ENCODE data around the gene COTL1.

Gene COTL1

GRCh38 chr16:84617791-84618580 lies at the start of gene COTL1:
Gene COTL1, minus strand, starts transcription at chr16:84618078. Its CDS starts 164 bp downstream, at chr16:84617914.
- H3K4me3 ChIP-seq (ENCODE audit: low read length): peak within 1 kb of the TSS; percentile 72
- no peak within 1 kb of the TSS for H3K9ac ChIP-seq (ENCODE audit: low read length)
- H3K4me1 ChIP-seq (ENCODE audit: control insufficient read depth, insufficient read depth, low read length): peaks cover 10% of the 10 kb centered on the region
- H3K27ac ChIP-seq (ENCODE audit: low read depth, low read length): peak within 1 kb of the TSS; percentile 68
- H3K36me3 ChIP-seq (ENCODE audit: control insufficient read depth, insufficient read depth, low read length): no peaks in the 10 kb centered on the region
- no peaks in the 10 kb centered on the region for H3K27me3 ChIP-seq (ENCODE audit: control insufficient read depth, insufficient read depth, low read length)

GRCh38 chr16:84665843-84666242 lies 48.0 kb upstream of the COTL1 start:
- H3K9ac ChIP-seq (ENCODE audit: low read length): no peak overlapping the region
- no peaks in the 10 kb centered on the region for H3K4me1 ChIP-seq (ENCODE audit: control insufficient read depth, insufficient read depth, low read length)
- peaks cover 24% of the 10 kb centered on the region for H3K36me3 ChIP-seq (ENCODE audit: control insufficient read depth, insufficient read depth, low read length)
- H3K27ac ChIP-seq (ENCODE audit: low read depth, low read length): no peak overlapping the region
- no peaks in the 10 kb centered on the region for H3K27me3 ChIP-seq (ENCODE audit: control insufficient read depth, insufficient read depth, low read length)
- H3K4me3 ChIP-seq (ENCODE audit: low read length): no peak overlapping the region

- H3K4me1 ChIP-seq (ENCODE audit: control insufficient read depth, insufficient read depth, low read length): no peaks in the 10 kb centered on the region
- H3K27me3 ChIP-seq (ENCODE audit: control insufficient read depth, insufficient read depth, low read length): no peaks in the 10 kb centered on the region
- no peak overlapping the region for H3K27ac ChIP-seq (ENCODE audit: low read depth, low read length)
- no peak overlapping the region for H3K4me3 ChIP-seq (ENCODE audit: low read length)
- no peak overlapping the region for H3K9ac ChIP-seq (ENCODE audit: low read length)
- peaks cover 24% of the 10 kb centered on the region for H3K36me3 ChIP-seq (ENCODE audit: control insufficient read depth, insufficient read depth, low read length)
Measured at GRCh38 chr16:84665359-84665758, 47.5 kb upstream of the COTL1 start.

GRCh38 chr16:84663433-84664101 lies 45.7 kb upstream of the COTL1 start:
- Histone ChIP-seq H3K9ac (ENCODE audit: low read length) (no peak overlapping the region), H3K27me3 (ENCODE audit: control insufficient read depth, insufficient read depth, low read length) (no peaks in the 10 kb centered on the region), H3K27ac (ENCODE audit: low read depth, low read length) (no peak overlapping the region), H3K36me3 (ENCODE audit: control insufficient read depth, insufficient read depth, low read length) (peaks cover 36% of the 10 kb centered on the region), H3K4me1 (ENCODE audit: control insufficient read depth, insufficient read depth, low read length) (no peaks in the 10 kb centered on the region), H3K4me3 (ENCODE audit: low read length) (no peak overlapping the region)

GRCh38 chr16:84662471-84662870 lies 44.6 kb upstream of the COTL1 start:
- no peaks in the 10 kb centered on the region for H3K27me3 ChIP-seq (ENCODE audit: control insufficient read depth, insufficient read depth, low read length)
- H3K4me3 ChIP-seq (ENCODE audit: low read length): no peak overlapping the region
- H3K9ac ChIP-seq (ENCODE audit: low read length): no peak overlapping the region
- H3K36me3 ChIP-seq (ENCODE audit: control insufficient read depth, insufficient read depth, low read length): peaks cover 45% of the 10 kb centered on the region
- no peak overlapping the region for H3K27ac ChIP-seq (ENCODE audit: low read depth, low read length)
- H3K4me1 ChIP-seq (ENCODE audit: control insufficient read depth, insufficient read depth, low read length): no peaks in the 10 kb centered on the region

GRCh38 chr16:84661418-84662060 lies 43.7 kb upstream of the COTL1 start:
- Histone ChIP-seq H3K27me3 (ENCODE audit: control insufficient read depth, insufficient read depth, low read length) (no peaks in the 10 kb centered on the region), H3K4me3 (ENCODE audit: low read length) (no peak overlapping the region), H3K9ac (ENCODE audit: low read length) (no peak overlapping the region), H3K36me3 (ENCODE audit: control insufficient read depth, insufficient read depth, low read length) (peaks cover 53% of the 10 kb centered on the region), H3K4me1 (ENCODE audit: control insufficient read depth, insufficient read depth, low read length) (no peaks in the 10 kb centered on the region), H3K27ac (ENCODE audit: low read depth, low read length) (no peak overlapping the region)

GRCh38 chr16:84660973-84661372 lies 43.1 kb upstream of the COTL1 start:
- Histone ChIP-seq H3K4me3 (ENCODE audit: low read length) (no peak overlapping the region), H3K27me3 (ENCODE audit: control insufficient read depth, insufficient read depth, low read length) (no peaks in the 10 kb centered on the region), H3K9ac (ENCODE audit: low read length) (no peak overlapping the region), H3K27ac (ENCODE audit: low read depth, low read length) (no peak overlapping the region), H3K4me1 (ENCODE audit: control insufficient read depth, insufficient read depth, low read length) (no peaks in the 10 kb centered on the region), H3K36me3 (ENCODE audit: control insufficient read depth, insufficient read depth, low read length) (peaks cover 53% of the 10 kb centered on the region)

GRCh38 chr16:84659656-84660300 lies 41.9 kb upstream of the COTL1 start:
- Histone ChIP-seq H3K36me3 (ENCODE audit: control insufficient read depth, insufficient read depth, low read length) (peaks cover 55% of the 10 kb centered on the region), H3K4me3 (ENCODE audit: low read length) (no peak overlapping the region), H3K4me1 (ENCODE audit: control insufficient read depth, insufficient read depth, low read length) (no peaks in the 10 kb centered on the region)

GRCh38 chr16:84658690-84659089 lies 40.8 kb upstream of the COTL1 start:
- Histone ChIP-seq H3K4me3 (ENCODE audit: low read length) (no peak overlapping the region), H3K27ac (ENCODE audit: low read depth, low read length) (no peak overlapping the region), H3K4me1 (ENCODE audit: control insufficient read depth, insufficient read depth, low read length) (no peaks in the 10 kb centered on the region), H3K9ac (ENCODE audit: low read length) (no peak overlapping the region), H3K36me3 (ENCODE audit: control insufficient read depth, insufficient read depth, low read length) (peaks cover 51% of the 10 kb centered on the region), H3K27me3 (ENCODE audit: control insufficient read depth, insufficient read depth, low read length) (no peaks in the 10 kb centered on the region)

More at GRCh38 chr16:84659656-84660300, 41.9 kb upstream of the COTL1 start:
- Histone ChIP-seq H3K9ac (ENCODE audit: low read length) (no peak overlapping the region), H3K27ac (ENCODE audit: low read depth, low read length) (no peak overlapping the region), H3K27me3 (ENCODE audit: control insufficient read depth, insufficient read depth, low read length) (no peaks in the 10 kb centered on the region)

- H3K9ac ChIP-seq (ENCODE audit: low read length): no peak overlapping the region
- H3K4me1 ChIP-seq (ENCODE audit: control insufficient read depth, insufficient read depth, low read length): no peaks in the 10 kb centered on the region
- H3K27me3 ChIP-seq (ENCODE audit: control insufficient read depth, insufficient read depth, low read length): no peaks in the 10 kb centered on the region
- H3K27ac ChIP-seq (ENCODE audit: low read depth, low read length): no peak overlapping the region
- H3K4me3 ChIP-seq (ENCODE audit: low read length): no peak overlapping the region
- H3K36me3 ChIP-seq (ENCODE audit: control insufficient read depth, insufficient read depth, low read length): peaks cover 42% of the 10 kb centered on the region
Measured at GRCh38 chr16:84657229-84657837, 39.5 kb upstream of the COTL1 start.

- H3K27me3 ChIP-seq (ENCODE audit: control insufficient read depth, insufficient read depth, low read length): no peaks in the 10 kb centered on the region
- H3K9ac ChIP-seq (ENCODE audit: low read length): no peak overlapping the region
- H3K4me3 ChIP-seq (ENCODE audit: low read length): no peak overlapping the region
- peaks cover 36% of the 10 kb centered on the region for H3K36me3 ChIP-seq (ENCODE audit: control insufficient read depth, insufficient read depth, low read length)
- H3K27ac ChIP-seq (ENCODE audit: low read depth, low read length): no peak overlapping the region
- no peaks in the 10 kb centered on the region for H3K4me1 ChIP-seq (ENCODE audit: control insufficient read depth, insufficient read depth, low read length)
Measured at GRCh38 chr16:84656649-84657048, 38.8 kb upstream of the COTL1 start.

- H3K27me3 ChIP-seq (ENCODE audit: control insufficient read depth, insufficient read depth, low read length): no peaks in the 10 kb centered on the region
- H3K9ac ChIP-seq (ENCODE audit: low read length): no peak overlapping the region
- no peak overlapping the region for H3K27ac ChIP-seq (ENCODE audit: low read depth, low read length)
- H3K4me1 ChIP-seq (ENCODE audit: control insufficient read depth, insufficient read depth, low read length): no peaks in the 10 kb centered on the region
- peaks cover 31% of the 10 kb centered on the region for H3K36me3 ChIP-seq (ENCODE audit: control insufficient read depth, insufficient read depth, low read length)
- H3K4me3 ChIP-seq (ENCODE audit: low read length): no peak overlapping the region
Measured at GRCh38 chr16:84654998-84655397, 37.1 kb upstream of the COTL1 start.

Measured in rectal smooth muscle tissue (tissue), 1 donor.